SU-DHL-6 (cell line): ENCODE measurements around the gene SDK1.

Experiments
- CTCF ChIP-seq: fragments of 200-600 bp; sonication (generic); IDR thresholded peaks from one replicate; pipeline ENCODE4 v1.5.1; 2017; ENCODE audit warnings: antibody characterized with exemption, mild to moderate bottlenecking, low read length, moderate library complexity; ENCODE audit not compliant: insufficient read depth, poor library complexity, severe bottlenecking
- EZH2phosphoT487 ChIP-seq: fragments of 200-600 bp; sonication (generic), shearing (Covaris generic); conservative IDR thresholded peaks from 2 replicates; pipeline ENCODE4 v1.6.1; 2018; ENCODE audit warnings: mild to moderate bottlenecking, antibody characterized with exemption, low read length, moderate library complexity, mixed read lengths

- no peak for TF ChIP-seq CTCF
- no peak for TF ChIP-seq EZH2phosphoT487
Observed at GRCh38 chr7:3879355-3880075, 578.5 kb downstream of the SDK1 start.
